K562 (cell line): ENCODE measurements around the gene EPM2A. TPM values are rescaled to one million over a fixed set of nuclear protein-coding genes. Genes with fewer than 3 reads are reported as not detected.

Experiments
- ATAC-seq: fragments of 200-7000 bp; cut with Tn5 transposase; 3 replicates; pipeline ENCODE4 v1.9.1; 2020; ENCODE audit warnings: moderate library complexity
- BruUV-seq: library from RNA; stranded (reverse); fragments of 400-500 nt; replicated peaks from 2 replicates; lab custom pipeline; 2021; lab: Mats Ljungman, UMichigan
- CTCF ChIA-PET: fragments of 300-600 bp; formaldehyde crosslinking; extraction: SDS; loops from one replicate; lab custom pipeline; 2021; ENCODE audit warnings: low intra/inter-chr PET ratio; lab: Yijun Ruan, JAX
- POLR2A ChIA-PET: fragments of 300-600, 350-650 bp; sonication (Branson Sonifier 250); formaldehyde crosslinking; extraction: SDS; loops from one replicate; lab custom pipeline; 2021; ENCODE audit warnings: antibody characterized with exemption, inconsistent platforms; lab: Yijun Ruan, JAX
- DNase-seq, 4 experiments: peaks; one replicate each; pipeline versions ENCODE4 v3.0.0 to v3.0.0-alpha.2; 2011 to 2018; ENCODE audit warnings: low spot score in 3 of 4, mixed read lengths in 3 of 4; ENCODE audit errors: extremely low read depth in 1 of 4
- FAIRE-seq: peaks from 2 replicates; lab custom pipeline; 2011; peaks lifted over from hg19 to GRCh38; lab: Jason Lieb, UNC
- H2AFZ ChIP-seq: 2 replicates; pipeline ENCODE4 v1.6.0; 2011; ENCODE audit warnings: low read depth, low read length, control low read depth, inconsistent platforms
- H3K27ac ChIP-seq: fragments of 200-600 bp; 3 replicates; pipeline ENCODE4 v1.8.0; 2011; ENCODE audit warnings: low read depth, mild to moderate bottlenecking, control low read depth, inconsistent platforms, low read length, moderate library complexity, mixed read lengths; ENCODE audit errors: extremely low read depth
- H3K27me3 ChIP-seq, 2 experiments: fragments of 300-600 bp in 1 of 2; 2 replicates in 1 of 2; 3 replicates in 1 of 2; pipeline versions ENCODE4 v1.6.0 to v1.8.0; 2011; ENCODE audit warnings: inconsistent platforms in 2 of 2, low read length in 2 of 2, mild to moderate bottlenecking in 1 of 2, mixed read lengths in 1 of 2, moderate library complexity in 1 of 2; ENCODE audit not compliant: control insufficient read depth in 2 of 2, insufficient read depth in 2 of 2
- H3K36me3 ChIP-seq: fragments of 300-600 bp; 3 replicates; pipeline ENCODE4 v1.8.0; 2011; ENCODE audit warnings: mild to moderate bottlenecking, low read length, inconsistent platforms; ENCODE audit not compliant: control insufficient read depth, insufficient read depth
- H3K4me1 ChIP-seq, 2 experiments: fragments of 200-600 bp in 1 of 2; replicated peaks in 1 of 2; 2 replicates in 1 of 2; 3 replicates in 1 of 2; pipeline versions ENCODE4 v1.5.1 to v1.8.0; 2011; ENCODE audit warnings: inconsistent platforms in 2 of 2, low read length in 2 of 2, mild to moderate bottlenecking in 1 of 2, mixed read lengths in 1 of 2, moderate library complexity in 1 of 2; ENCODE audit not compliant: control insufficient read depth in 2 of 2, insufficient read depth in 2 of 2
- H3K4me2 ChIP-seq: 2 replicates; pipeline ENCODE4 v1.6.1; 2011; ENCODE audit warnings: low read length, control low read depth, inconsistent platforms, mixed read lengths; ENCODE audit not compliant: insufficient read depth
- H3K4me3 ChIP-seq: fragments of 200-600 bp; sonication (generic), shearing (Covaris generic); 2 replicates; pipeline ENCODE4 v1.5.1; 2016; ENCODE audit warnings: control low read depth, inconsistent platforms
- H3K79me2 ChIP-seq: fragments of 200-600 bp; 3 replicates; pipeline ENCODE4 v1.8.0; 2011; ENCODE audit warnings: low read length, inconsistent platforms; ENCODE audit not compliant: control insufficient read depth, insufficient read depth
- H3K9ac ChIP-seq, 2 experiments: 2 replicates each; pipeline versions ENCODE4 v1.6.0 to v1.6.1; 2011; ENCODE audit warnings: low read depth in 2 of 2, low read length in 2 of 2, control low read depth in 1 of 2, inconsistent platforms in 1 of 2, mild to moderate bottlenecking in 1 of 2, mixed read lengths in 1 of 2; ENCODE audit not compliant: insufficient read depth in 1 of 2
- H3K9me1 ChIP-seq: one replicate; pipeline ENCODE4 v1.6.0; 2011; ENCODE audit warnings: inconsistent platforms, mild to moderate bottlenecking, low read length, moderate library complexity; ENCODE audit not compliant: control insufficient read depth, insufficient read depth
- H3K9me3 ChIP-seq: replicated peaks from 2 replicates; pipeline ENCODE4 v1.5.1; 2011; ENCODE audit warnings: low read depth, low read length, inconsistent platforms; ENCODE audit not compliant: control insufficient read depth, insufficient read depth
- H4K20me1 ChIP-seq: replicated peaks from 2 replicates; pipeline ENCODE4 v1.6.1; 2011; ENCODE audit warnings: low read length, inconsistent platforms, mixed read lengths; ENCODE audit not compliant: control insufficient read depth, insufficient read depth
- ATF1 ChIP-seq, 2 experiments: fragments of 450-650 bp in 1 of 2; IDR thresholded peaks; 2 replicates each; pipeline ENCODE4 v1.6.1; 2016; ENCODE audit warnings: missing compliant biosample characterization in 1 of 2, missing genetic modification characterization in 1 of 2
- BRF1 ChIP-seq: IDR thresholded peaks from 3 replicates; pipeline ENCODE4 v1.6.1; 2011; ENCODE audit warnings: borderline replicate concordance, mild to moderate bottlenecking; ENCODE audit not compliant: insufficient read length; ENCODE audit errors: extremely low read depth
- CXXC5 ChIP-seq: fragments of 250-450 bp; sonication (Bioruptor Pico); IDR thresholded peaks from 2 replicates; pipeline ENCODE4 v1.8.0; 2022; ENCODE audit warnings: inconsistent platforms, mild to moderate bottlenecking, moderate library complexity
- FOXK1 ChIP-seq: sonication (generic); formaldehyde crosslinking; IDR thresholded peaks from 2 replicates; pipeline ENCODE4 v1.8.0; 2022; ENCODE audit warnings: missing genetic modification reagents, mild to moderate bottlenecking, borderline replicate concordance
- HMG20A ChIP-seq: fragments of 450-650 bp; formaldehyde crosslinking; conservative IDR thresholded peaks from 2 replicates; pipeline ENCODE4 v1.4.0; 2020; ENCODE audit warnings: mild to moderate bottlenecking, mixed read lengths
- LEF1 ChIP-seq: fragments of 450-650 bp; IDR thresholded peaks from 2 replicates; pipeline ENCODE4 v1.6.1; 2016; ENCODE audit warnings: mild to moderate bottlenecking
- MLX ChIP-seq, 2 experiments: fragments of 450-650 bp in 1 of 2; sonication (generic) in 1 of 2; formaldehyde crosslinking; conservative IDR thresholded peaks; 2 replicates each; pipeline versions ENCODE4 v1.4.0 to v1.8.1; 2020 to 2022; ENCODE audit warnings: mild to moderate bottlenecking in 1 of 2, missing genetic modification reagents in 1 of 2
- MYC ChIP-seq, 2 experiments: fragments of 250-450 bp in 1 of 2; sonication (Bioruptor Pico) in 1 of 2; IDR thresholded peaks; 2 replicates each; pipeline versions ENCODE4 v1.5.1 to v1.6.1; 2012 to 2021; ENCODE audit warnings: low read depth in 2 of 2, borderline replicate concordance in 1 of 2, improper control_type of control experiment in 1 of 2, low read length in 1 of 2, mild to moderate bottlenecking in 1 of 2, moderate library complexity in 1 of 2
- NFXL1 ChIP-seq: fragments of 450-650 bp; formaldehyde crosslinking; IDR thresholded peaks from 2 replicates; pipeline ENCODE4 v1.4.0; 2021; ENCODE audit warnings: mild to moderate bottlenecking
- RBFOX2 ChIP-seq: fragments of 200-400 bp; formaldehyde crosslinking; IDR thresholded peaks from 2 replicates; pipeline ENCODE4 v1.6.1; 2017; ENCODE audit warnings: low read depth, mild to moderate bottlenecking, low read length, moderate library complexity
- SREBF1 ChIP-seq: fragments of 150-350 bp; IDR thresholded peaks from 2 replicates; pipeline ENCODE4 v1.6.1; 2014; ENCODE audit warnings: antibody characterized with exemption, low read depth, low read length, borderline replicate concordance
- TAF9B ChIP-seq: fragments of 450-650 bp; IDR thresholded peaks from 2 replicates; pipeline ENCODE4 v1.6.1; 2018; ENCODE audit warnings: mild to moderate bottlenecking; ENCODE audit not compliant: partially characterized antibody
- WGBS: fragments of 100-300 bp; shearing (Covaris generic); methylation state at CpG from one replicate; pipeline ENCODE4 v1.1.6; 2016; ENCODE audit warnings: low coverage, mixed read lengths; ENCODE audit not compliant: insufficient coverage; ENCODE audit errors: missing lambda C conversion rate; 5-methylcytosine and 5-hydroxymethylcytosine counted together
- in situ Hi-C: fragments of 300-500 bp; cut with MboI; formaldehyde crosslinking; loops from 4 replicates; pipeline ENCODE4 v1.15.0; 2018; ENCODE audit warnings: inconsistent platforms, mixed read lengths
- intact Hi-C: fragments of 100-400 bp; cut with micrococcal nuclease; formaldehyde crosslinking; loops from 2 replicates; pipeline ENCODE4 v1.14.2; 2022
- polyA plus RNA-seq, 8 experiments: library from polyadenylated mRNA; depleted of rRNA in 4 of 8; stranded (reverse) in 5 of 8; unstranded in 3 of 8; fragments of >200 nt; fragmentation: Nextera tagmentation in 2 of 8; fragmentation: Illumina TruSeq in 1 of 8; extraction: Ambion mirVana in 2 of 8; extraction: Trizol in 1 of 8; gene quantifications; 2 replicates each; pipeline versions ENCODE4 v1.2.1 to v1.2.3, GENCODE V29; 2011 to 2014; ENCODE audit warnings: inconsistent platforms in 1 of 8, missing spikeins in 1 of 8
- total RNA-seq, 7 experiments: library from RNA; depleted of rRNA in 6 of 7; stranded (reverse); fragments of >200 nt in 6 of 7; fragmentation: Illumina TruSeq in 2 of 7; extraction: Trizol in 2 of 7; gene quantifications; 2 replicates each; pipeline versions ENCODE4 v1.2.1 to v1.2.3, GENCODE V29; 2011 to 2021; ENCODE audit warnings: low replicate concordance in 1 of 7
- TF ChIP-seq, protein P1 (sequence below): sonication (generic); formaldehyde crosslinking; IDR thresholded peaks from 2 replicates; pipeline ENCODE4 v1.8.0; 2023; ENCODE audit warnings: mild to moderate bottlenecking, missing genetic modification reagents
- TF ChIP-seq, protein P2 (sequence below): fragments of 250-450 bp; sonication (Bioruptor Pico); IDR thresholded peaks from 2 replicates; pipeline ENCODE4 v1.8.0; 2022; ENCODE audit warnings: moderate library complexity, mild to moderate bottlenecking, inconsistent platforms

Gene EPM2A
- total and polyA plus RNA-seq, 9 of the 15 experiments (the other 6 are each of a cell fraction or from before 2014, with no cell fraction given): 0.35 to 5.3 (median 2.5) TPM

GRCh38 chr6:145609521-145609920 lies 125.8 kb downstream of the EPM2A start (continued):
- TF ChIP-seq MLX (CRISPR knock-in tag; conservative IDR thresholded peaks at IDR 0.05): no peak
- TF ChIP-seq LEF1: no peak
- TF ChIP-seq HMG20A: no peak
- TF ChIP-seq NFXL1: no peak
- no peak for TF ChIP-seq RBFOX2
- TF ChIP-seq, protein P1, sequence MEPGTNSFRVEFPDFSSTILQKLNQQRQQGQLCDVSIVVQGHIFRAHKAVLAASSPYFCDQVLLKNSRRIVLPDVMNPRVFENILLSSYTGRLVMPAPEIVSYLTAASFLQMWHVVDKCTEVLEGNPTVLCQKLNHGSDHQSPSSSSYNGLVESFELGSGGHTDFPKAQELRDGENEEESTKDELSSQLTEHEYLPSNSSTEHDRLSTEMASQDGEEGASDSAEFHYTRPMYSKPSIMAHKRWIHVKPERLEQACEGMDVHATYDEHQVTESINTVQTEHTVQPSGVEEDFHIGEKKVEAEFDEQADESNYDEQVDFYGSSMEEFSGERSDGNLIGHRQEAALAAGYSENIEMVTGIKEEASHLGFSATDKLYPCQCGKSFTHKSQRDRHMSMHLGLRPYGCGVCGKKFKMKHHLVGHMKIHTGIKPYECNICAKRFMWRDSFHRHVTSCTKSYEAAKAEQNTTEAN: no peak
- no peak for TF ChIP-seq TAF9B
- TF ChIP-seq, all 486 proteins: peak for 0

GRCh38 chr6:145608850-145609249 lies 126.5 kb downstream of the EPM2A start:
- intact Hi-C loops (no loop called here), in situ Hi-C loops (no loop called here)
- Histone ChIP-seq H3K9me3 (no peaks in the 10 kb centered on the region; the same call in 1 of the 2 replicates), H3K4me1 (no peaks in the 10 kb centered on the region), H3K9me1 (no peaks in the 10 kb centered on the region), H3K4me3 (no peak overlapping the region), H2AFZ (no peak overlapping the region), H3K9ac (no peak overlapping the region), H3K27ac (no peak overlapping the region), H3K79me2 (no peaks in the 10 kb centered on the region), H3K36me3 (no peaks in the 10 kb centered on the region), H3K4me2 (no peak overlapping the region), H4K20me1 (no peaks in the 10 kb centered on the region), H3K27me3 (no peaks in the 10 kb centered on the region)
- POLR2A ChIA-PET: no interaction called here
- no peak for ATAC-seq
- no peak for FAIRE-seq
- CTCF ChIA-PET: no interaction called here
- WGBS: 0% methylated on average over 1 of the region's 1 CpG
- BruUV-seq: no TSS peak
- TF ChIP-seq SREBF1: no peak
- TF ChIP-seq, protein P2, sequence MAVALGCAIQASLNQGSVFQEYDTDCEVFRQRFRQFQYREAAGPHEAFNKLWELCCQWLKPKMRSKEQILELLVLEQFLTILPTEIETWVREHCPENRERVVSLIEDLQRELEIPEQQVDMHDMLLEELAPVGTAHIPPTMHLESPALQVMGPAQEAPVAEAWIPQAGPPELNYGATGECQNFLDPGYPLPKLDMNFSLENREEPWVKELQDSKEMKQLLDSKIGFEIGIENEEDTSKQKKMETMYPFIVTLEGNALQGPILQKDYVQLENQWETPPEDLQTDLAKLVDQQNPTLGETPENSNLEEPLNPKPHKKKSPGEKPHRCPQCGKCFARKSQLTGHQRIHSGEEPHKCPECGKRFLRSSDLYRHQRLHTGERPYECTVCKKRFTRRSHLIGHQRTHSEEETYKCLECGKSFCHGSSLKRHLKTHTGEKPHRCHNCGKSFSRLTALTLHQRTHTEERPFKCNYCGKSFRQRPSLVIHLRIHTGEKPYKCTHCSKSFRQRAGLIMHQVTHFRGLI (CRISPR knock-in tag): no peak
- no peak for TF ChIP-seq RBFOX2
- TF ChIP-seq BRF1: no peak
- TF ChIP-seq CXXC5 (CRISPR knock-in tag): no peak
- TF ChIP-seq ATF1 (CRISPR knock-in tag; IDR thresholded peaks at IDR 0.05): no peak
- TF ChIP-seq ATF1 (tag; IDR thresholded peaks at IDR 0.05): no peak
- no peak for TF ChIP-seq MYC (IDR thresholded peaks at IDR 0.05; ENCODE audit: low read depth, low read length)
- TF ChIP-seq MYC (CRISPR knock-in tag; IDR thresholded peaks at IDR 0.05; ENCODE audit: borderline replicate concordance, low read depth): no peak
- TF ChIP-seq FOXK1 (CRISPR knock-in tag): no peak
- no peak for DNase-seq
